HCT116 (cell line): ENCODE measurements around the gene ARHGEF40.

Source experiments
- CEBPB ChIP-seq: IDR thresholded peaks from 2 replicates; pipeline ENCODE4 v1.6.1; 2012; ENCODE audit warnings: low read depth
- EGR1 ChIP-seq: IDR thresholded peaks from 2 replicates; pipeline ENCODE4 v1.6.1; 2012; ENCODE audit warnings: low read depth
- EZH2 ChIP-seq: fragments of 200-600 bp; sonication (generic); IDR thresholded peaks from 2 replicates; pipeline ENCODE4 v1.6.1; 2017; ENCODE audit warnings: antibody characterized with exemption, mixed run types
- EZH2phosphoT487 ChIP-seq: fragments of 200-600 bp; IDR thresholded peaks from 2 replicates; pipeline ENCODE4 v1.6.1; 2018; ENCODE audit warnings: antibody characterized with exemption, borderline replicate concordance
- POLR2A ChIP-seq: IDR thresholded peaks from 2 replicates; pipeline ENCODE4 v1.7.0; 2011; ENCODE audit warnings: borderline replicate concordance; ENCODE audit not compliant: insufficient read depth, insufficient read length; ENCODE audit errors: extremely low read depth
- POLR2AphosphoS5 ChIP-seq: IDR thresholded peaks from 2 replicates; pipeline ENCODE4 v1.6.1; 2011; ENCODE audit warnings: mild to moderate bottlenecking, low read depth, low read length, moderate library complexity
- RAD21 ChIP-seq: IDR thresholded peaks from 2 replicates; pipeline ENCODE4 v1.6.1; 2012; ENCODE audit warnings: low read depth, mild to moderate bottlenecking
- SIN3A ChIP-seq: IDR thresholded peaks from 2 replicates; pipeline ENCODE4 v1.6.1; 2012; ENCODE audit warnings: low read depth
- TCF7L2 ChIP-seq: IDR thresholded peaks from 2 replicates; pipeline ENCODE4 v1.7.0; 2011; ENCODE audit warnings: borderline replicate concordance, inconsistent platforms; ENCODE audit not compliant: insufficient read depth, insufficient read length; ENCODE audit errors: extremely low read depth
- YY1 ChIP-seq: IDR thresholded peaks from 2 replicates; pipeline ENCODE4 v1.6.1; 2011; ENCODE audit warnings: low read length, low read depth, moderate library complexity, mild to moderate bottlenecking; ENCODE audit not compliant: insufficient replicate concordance; ENCODE audit errors: extremely low read depth
- TF ChIP-seq, protein P1 (sequence below), 3 experiments: fragments of 200-600 bp in 1 of 3; sonication (generic) in 1 of 3; IDR thresholded peaks in 2 of 3; conservative IDR thresholded peaks in 1 of 3; 2 replicates each; pipeline ENCODE4 v1.5.1; 2012 to 2017; ENCODE audit warnings: low read depth in 2 of 3, low read length in 2 of 3, antibody characterized with exemption in 1 of 3, borderline replicate concordance in 1 of 3, control low read depth in 1 of 3, mild to moderate bottlenecking in 1 of 3, mixed read lengths in 1 of 3, mixed run types in 1 of 3, moderate library complexity in 1 of 3; ENCODE audit not compliant: insufficient read depth in 1 of 3
- TF ChIP-seq, protein P2 (sequence below): IDR thresholded peaks from 2 replicates; pipeline ENCODE4 v1.6.1; 2011; ENCODE audit warnings: mild to moderate bottlenecking, low read length, moderate library complexity; ENCODE audit not compliant: insufficient replicate concordance; ENCODE audit errors: extremely low read depth

DNA sequence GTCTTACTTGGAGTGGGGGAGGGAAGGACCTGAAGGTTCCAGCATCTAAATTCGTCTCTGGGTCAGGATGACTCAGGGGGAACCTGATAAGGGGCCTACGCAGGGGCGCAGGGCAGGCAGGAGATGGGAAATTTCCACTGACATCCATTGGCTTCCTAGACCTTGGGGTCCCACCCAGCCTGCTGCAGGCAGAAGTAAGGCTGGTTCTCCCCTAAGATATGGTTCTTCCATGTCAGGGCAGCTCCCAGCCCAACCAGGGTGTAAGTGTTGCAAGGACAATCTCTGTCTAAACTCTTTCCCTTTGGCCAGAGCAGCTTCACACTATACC is 43.2 kb upstream of the ARHGEF40 start:
- TF ChIP-seq, protein P1, sequence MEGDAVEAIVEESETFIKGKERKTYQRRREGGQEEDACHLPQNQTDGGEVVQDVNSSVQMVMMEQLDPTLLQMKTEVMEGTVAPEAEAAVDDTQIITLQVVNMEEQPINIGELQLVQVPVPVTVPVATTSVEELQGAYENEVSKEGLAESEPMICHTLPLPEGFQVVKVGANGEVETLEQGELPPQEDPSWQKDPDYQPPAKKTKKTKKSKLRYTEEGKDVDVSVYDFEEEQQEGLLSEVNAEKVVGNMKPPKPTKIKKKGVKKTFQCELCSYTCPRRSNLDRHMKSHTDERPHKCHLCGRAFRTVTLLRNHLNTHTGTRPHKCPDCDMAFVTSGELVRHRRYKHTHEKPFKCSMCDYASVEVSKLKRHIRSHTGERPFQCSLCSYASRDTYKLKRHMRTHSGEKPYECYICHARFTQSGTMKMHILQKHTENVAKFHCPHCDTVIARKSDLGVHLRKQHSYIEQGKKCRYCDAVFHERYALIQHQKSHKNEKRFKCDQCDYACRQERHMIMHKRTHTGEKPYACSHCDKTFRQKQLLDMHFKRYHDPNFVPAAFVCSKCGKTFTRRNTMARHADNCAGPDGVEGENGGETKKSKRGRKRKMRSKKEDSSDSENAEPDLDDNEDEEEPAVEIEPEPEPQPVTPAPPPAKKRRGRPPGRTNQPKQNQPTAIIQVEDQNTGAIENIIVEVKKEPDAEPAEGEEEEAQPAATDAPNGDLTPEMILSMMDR (IDR thresholded peaks at IDR 0.05 in 2 of 3, conservative IDR thresholded peaks at IDR 0.05 in 1 of 3; ENCODE audit: borderline replicate concordance in 1 of 3, insufficient read depth in 1 of 3, low read depth in 2 of 3, low read length in 2 of 3): no peak
- no peak for TF ChIP-seq EZH2phosphoT487
- no peak for TF ChIP-seq POLR2A
- TF ChIP-seq RAD21: no peak
- TF ChIP-seq TCF7L2: no peak
- no peak for TF ChIP-seq EZH2
- TF ChIP-seq POLR2AphosphoS5: no peak
- TF ChIP-seq, protein P2, sequence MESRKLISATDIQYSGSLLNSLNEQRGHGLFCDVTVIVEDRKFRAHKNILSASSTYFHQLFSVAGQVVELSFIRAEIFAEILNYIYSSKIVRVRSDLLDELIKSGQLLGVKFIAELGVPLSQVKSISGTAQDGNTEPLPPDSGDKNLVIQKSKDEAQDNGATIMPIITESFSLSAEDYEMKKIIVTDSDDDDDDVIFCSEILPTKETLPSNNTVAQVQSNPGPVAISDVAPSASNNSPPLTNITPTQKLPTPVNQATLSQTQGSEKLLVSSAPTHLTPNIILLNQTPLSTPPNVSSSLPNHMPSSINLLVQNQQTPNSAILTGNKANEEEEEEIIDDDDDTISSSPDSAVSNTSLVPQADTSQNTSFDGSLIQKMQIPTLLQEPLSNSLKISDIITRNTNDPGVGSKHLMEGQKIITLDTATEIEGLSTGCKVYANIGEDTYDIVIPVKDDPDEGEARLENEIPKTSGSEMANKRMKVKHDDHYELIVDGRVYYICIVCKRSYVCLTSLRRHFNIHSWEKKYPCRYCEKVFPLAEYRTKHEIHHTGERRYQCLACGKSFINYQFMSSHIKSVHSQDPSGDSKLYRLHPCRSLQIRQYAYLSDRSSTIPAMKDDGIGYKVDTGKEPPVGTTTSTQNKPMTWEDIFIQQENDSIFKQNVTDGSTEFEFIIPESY: no peak
- TF ChIP-seq EGR1: no peak
- TF ChIP-seq CEBPB: no peak
- no peak for TF ChIP-seq YY1
- no peak for TF ChIP-seq SIN3A
